Measurements from ENCODE around the gene SGIP1.

The SGIP1 gene

GRCh38 chr1:66520655-66521054 is 13.3 kb upstream of the SGIP1 start:
- DNase-seq (ENCODE audit: low read depth, low spot score): no peak

DNA sequence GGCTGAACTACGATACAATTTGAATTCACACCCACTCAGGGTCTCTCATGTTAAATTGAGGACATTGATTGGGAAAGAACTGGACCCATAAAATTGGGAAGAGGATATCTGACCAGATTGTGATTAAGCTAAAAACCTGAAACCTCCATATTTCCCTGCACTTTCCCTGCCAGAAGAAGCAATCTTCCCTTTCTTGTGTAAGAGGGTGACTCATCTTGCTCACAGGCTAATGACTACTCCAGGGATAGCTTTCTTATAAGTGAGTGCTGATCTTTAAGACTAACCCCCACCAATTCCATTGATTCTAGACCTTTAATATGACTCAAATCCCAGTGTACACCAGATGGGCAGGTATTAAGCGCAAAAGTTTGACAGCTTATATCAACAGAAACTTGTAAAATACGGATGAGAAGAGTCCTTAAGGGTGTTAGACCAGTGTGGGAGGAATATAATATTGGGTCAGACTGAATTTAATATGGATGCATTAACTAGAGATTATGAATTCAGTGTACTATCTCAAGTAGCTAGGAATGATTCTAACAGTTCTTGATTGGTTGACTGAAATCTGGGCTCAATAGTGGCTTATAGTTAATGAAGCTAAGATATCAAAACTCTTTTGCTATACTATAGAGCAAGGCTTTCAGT is 12.1 kb upstream of the SGIP1 start:
- DNase-seq (ENCODE audit: low read depth, low spot score): peak; percentile 52

DNA sequence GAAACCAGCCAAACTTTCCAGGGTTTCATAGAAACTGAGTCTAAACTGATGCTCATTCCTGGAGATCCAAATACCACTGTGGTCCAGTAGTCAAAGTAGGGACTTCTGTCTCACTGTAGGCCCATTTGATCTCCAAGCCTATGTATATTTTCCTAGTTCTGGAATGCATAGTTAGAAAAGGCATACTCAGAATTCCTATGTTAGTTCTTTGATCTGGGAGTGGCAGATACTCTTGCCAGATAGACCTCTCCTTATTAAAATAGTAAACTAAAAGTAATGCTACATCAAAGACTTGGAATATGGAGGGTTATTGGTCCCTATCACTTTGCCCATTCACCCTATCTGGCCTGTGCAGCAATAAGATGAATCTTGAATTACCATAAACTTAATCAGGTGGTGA is 10.4 kb upstream of the SGIP1 start:
- peak; percentile 39 for DNase-seq (ENCODE audit: low read depth, low spot score)

DNA sequence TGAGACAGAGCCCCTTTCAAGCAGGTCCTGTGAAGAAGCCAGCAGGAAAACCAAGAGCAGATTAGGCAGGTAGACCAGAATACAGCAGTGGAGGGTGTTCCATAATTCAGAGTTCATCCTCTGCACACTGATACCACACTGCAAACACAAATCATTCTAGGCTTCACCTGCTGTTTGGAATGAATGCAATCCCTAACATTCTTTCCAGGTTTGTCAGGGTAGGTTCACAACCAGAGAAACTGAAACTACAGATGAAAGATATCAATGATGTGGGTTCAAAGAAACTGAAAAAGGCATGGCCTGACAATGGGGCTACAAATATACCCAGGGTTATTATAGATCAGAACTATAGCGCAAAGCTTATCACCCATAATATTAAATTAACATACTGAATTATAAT is 8.9 kb upstream of the SGIP1 start:
- no peak for DNase-seq (ENCODE audit: low read depth, low spot score)

GRCh38 chr1:66526036-66526435 is 7.9 kb upstream of the SGIP1 start:
- no peak for DNase-seq (ENCODE audit: low read depth, low spot score)

- DNase-seq (ENCODE audit: low read depth, low spot score): no peak
These were observed 7.0 kb upstream of the SGIP1 start for GRCh38 chr1:66526991-66527390.

DNA sequence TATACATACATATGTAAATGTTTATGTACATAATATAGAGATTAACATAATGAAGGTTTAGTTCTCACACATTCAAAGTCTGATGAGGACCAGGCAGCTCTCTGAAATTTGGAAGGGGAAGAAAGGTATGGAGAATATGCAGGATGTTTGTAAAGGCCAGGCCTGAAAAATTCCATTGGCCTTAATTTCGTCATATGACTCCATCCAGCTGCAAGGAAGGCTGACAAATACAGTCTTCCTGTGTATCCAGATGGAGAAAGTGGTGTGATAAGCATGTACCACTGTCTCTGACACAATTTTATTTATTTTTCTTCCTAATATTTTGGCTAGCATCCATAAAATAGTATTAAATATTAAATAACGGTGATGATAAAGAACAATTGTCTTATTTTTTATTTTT is 6.3 kb upstream of the SGIP1 start:
- no peak for DNase-seq (ENCODE audit: low read depth, low spot score)

- DNase-seq (ENCODE audit: low read depth, low spot score): no peak
These were observed 5.4 kb upstream of the SGIP1 start for GRCh38 chr1:66528580-66528979.

- no peak for DNase-seq (ENCODE audit: low read depth, low spot score)
These were observed 1.7 kb upstream of the SGIP1 start for GRCh38 chr1:66532214-66532613.

- peak; percentile 75 for DNase-seq (ENCODE audit: low read depth, low spot score)
These were observed 862 bp upstream of the SGIP1 start for GRCh38 chr1:66532798-66533783.

DNA sequence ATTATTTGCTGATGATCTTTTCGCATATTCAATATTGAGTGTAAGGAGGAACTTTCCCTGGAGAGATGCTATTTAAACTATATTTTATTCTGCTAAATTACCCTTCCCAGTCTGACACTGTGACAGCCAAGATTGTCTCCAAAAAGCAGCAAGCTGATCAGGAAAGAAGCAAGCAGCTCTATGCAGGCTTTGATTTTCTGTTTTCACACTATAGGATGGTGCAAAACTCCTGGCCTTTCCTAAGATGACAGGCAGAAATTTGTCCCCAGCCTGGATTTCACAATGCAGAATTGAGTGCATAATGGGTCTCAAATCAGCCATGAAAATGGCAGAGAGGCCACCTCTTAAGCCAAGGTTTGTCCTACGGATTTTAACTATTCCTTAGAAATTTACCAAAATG is 1.1 kb downstream of the SGIP1 start:
- DNase-seq (ENCODE audit: low read depth, low spot score): no peak

DNA sequence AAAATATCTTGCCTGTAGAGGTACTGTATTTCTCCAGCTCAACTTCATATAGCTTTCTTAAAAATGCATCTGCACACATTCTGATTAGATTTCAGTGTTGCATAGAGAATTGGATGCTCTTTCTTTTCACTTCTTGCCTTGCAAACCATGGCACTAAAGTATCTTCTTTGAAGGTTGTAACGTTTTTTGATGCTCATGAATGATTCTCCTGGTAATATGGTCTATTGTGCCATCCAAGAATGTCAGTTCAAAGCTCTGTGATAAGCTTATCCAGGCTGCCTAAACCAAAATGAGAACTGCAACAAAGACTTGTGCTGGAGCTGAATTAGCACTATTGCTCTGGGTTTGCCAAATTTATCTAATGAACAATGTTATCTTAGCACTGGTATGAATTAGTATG is 1.9 kb downstream of the SGIP1 start:
- DNase-seq (ENCODE audit: low read depth, low spot score): no peak

- DNase-seq (ENCODE audit: low read depth, low spot score): no peak
These were observed 3.8 kb downstream of the SGIP1 start for GRCh38 chr1:66537718-66538117.

DNA sequence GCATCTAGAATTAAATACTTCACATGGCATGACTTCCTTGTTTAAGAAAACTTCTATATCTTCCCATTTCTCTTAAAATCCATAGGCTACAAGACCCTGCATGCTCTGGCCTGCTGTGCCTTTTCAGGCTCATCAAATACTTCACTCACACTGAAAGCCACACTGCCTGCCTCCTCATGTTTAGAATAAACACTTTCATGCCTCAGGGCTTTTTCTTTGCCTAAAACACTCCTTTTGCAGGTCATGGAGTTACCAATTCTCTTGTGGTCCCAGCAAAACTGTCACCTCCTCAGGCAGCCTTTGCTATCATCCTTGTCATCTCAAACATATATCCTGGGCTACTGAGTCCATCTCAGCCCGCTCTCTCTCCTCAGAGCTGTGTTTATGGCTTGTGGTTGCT is 5.5 kb downstream of the SGIP1 start:
- no peak for DNase-seq (ENCODE audit: low read depth, low spot score)

DNA sequence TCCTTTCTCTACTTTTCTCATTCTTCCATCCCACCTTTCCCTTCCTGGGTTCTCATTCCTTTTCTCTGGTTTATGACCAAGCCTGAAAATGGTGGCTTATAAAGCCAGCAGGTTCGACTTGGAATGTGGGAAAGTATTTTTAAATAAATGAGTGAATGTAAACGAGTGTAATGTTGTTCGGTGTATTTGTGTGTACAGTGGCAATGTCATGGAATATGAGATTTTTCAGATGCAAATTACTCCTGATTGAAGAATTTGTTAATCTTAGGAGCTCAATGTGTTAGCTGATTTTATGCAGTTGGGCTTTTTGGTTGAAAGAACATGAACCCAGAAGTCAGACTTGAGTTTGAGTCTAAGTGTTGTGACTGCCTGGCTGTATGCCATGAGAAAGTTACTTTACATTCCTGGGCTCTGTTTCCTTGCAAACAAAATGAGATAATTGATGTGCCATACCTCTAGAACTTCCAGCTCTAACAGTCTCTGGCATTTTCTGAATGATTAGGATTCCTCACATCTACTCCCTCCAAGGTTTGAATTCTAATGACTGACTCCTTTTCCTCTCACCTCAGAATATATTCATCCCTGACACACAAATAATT is 6.6 kb downstream of the SGIP1 start:
- DNase-seq (ENCODE audit: low read depth, low spot score): peak; percentile 92

DNA sequence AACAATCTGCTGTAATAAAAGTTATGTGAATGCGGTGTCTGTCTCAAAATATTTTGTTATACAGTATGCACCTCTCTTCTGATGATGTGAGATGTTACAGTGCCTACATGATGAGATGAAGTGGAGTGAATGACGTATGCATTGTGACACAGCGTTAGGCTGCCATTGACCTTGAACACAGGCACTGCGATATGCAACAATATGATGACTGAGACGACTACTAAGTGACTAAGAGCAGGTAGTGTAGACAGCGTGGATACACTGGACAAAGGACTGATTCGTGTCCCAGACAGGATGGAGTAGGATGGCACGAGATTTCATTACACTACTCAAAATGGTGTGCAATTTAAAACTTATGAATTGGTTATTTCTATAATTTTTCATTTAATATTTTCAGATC is 8.4 kb downstream of the SGIP1 start:
- DNase-seq (ENCODE audit: low read depth, low spot score): no peak

GRCh38 chr1:66542811-66543767 is 9.1 kb downstream of the SGIP1 start:
- DNase-seq (ENCODE audit: low read depth, low spot score): peak; percentile 70

GRCh38 chr1:66546047-66546810 is 12.3 kb downstream of the SGIP1 start:
- DNase-seq (ENCODE audit: low read depth, low spot score): no peak

DNA sequence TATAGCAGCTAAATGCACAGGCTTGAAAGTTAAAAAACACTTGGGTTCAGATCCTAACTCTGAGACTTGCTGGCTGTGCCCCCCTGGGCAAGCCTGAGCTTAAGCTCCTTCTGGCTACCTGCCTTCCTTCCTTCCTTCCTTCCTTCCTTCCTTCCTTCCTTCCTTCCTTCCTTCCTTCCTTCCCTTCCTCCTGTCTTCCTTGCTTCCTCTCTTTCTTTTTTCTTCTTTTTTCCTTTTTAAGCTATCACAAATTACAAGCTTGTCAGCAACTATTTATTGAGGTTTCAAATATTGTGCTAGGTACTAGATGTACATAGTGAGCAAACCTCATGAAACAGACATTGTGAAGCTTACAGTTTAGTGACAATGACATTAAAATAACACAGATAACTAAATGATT is 15.1 kb downstream of the SGIP1 start:
- no peak for DNase-seq (ENCODE audit: low read depth, low spot score)

- no peak for DNase-seq (ENCODE audit: low read depth, low spot score)
These were observed 16.3 kb downstream of the SGIP1 start for GRCh38 chr1:66550243-66550642.

DNA sequence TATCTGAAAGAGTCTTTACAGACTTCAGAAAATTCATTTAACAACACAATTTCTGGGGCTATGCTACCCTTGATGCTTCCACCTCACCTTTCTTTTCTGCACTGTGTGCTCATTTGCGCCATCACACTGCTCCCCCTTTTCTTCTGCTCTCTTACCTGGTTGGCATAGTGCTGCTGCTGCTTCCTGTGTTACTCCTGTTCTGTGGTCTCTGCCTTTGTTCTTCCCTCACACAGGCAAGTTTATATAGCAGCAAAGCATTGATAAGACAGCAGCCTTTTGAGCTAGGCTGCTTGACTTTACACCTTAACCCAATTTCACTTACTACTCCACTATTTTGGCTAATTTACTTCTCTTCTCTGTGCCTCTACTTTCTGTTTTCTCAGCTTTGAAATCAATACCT is 18.3 kb downstream of the SGIP1 start:
- DNase-seq (ENCODE audit: low read depth, low spot score): no peak

Data from astrocyte of the hippocampus (primary cell).